GM12878 (cell line): Measurements from ENCODE around the gene ASIC4. TPM values are rescaled to one million over a fixed set of nuclear protein-coding genes. Genes with fewer than 3 reads are reported as not detected.

Experiments
- ATAC-seq: fragments of 200-7000 bp; cut with Tn5 transposase; 3 replicates; pipeline ENCODE4 v1.9.1; 2020; ENCODE audit warnings: mild to moderate bottlenecking, moderate library complexity
- BruUV-seq: library from RNA; stranded (reverse); fragments of 400-500 nt; replicated peaks from 2 replicates; lab custom pipeline; 2021; lab: Mats Ljungman, UMichigan
- CTCF ChIA-PET: fragments of 300-600 bp; sonication (Branson Sonifier 250); formaldehyde crosslinking; extraction: SDS; loops from one replicate; lab custom pipeline; 2021; ENCODE audit warnings: inconsistent platforms; lab: Yijun Ruan, JAX
- POLR2A ChIA-PET: fragments of 350-600 bp; formaldehyde crosslinking; extraction: SDS; loops from one replicate; lab custom pipeline; 2021; ENCODE audit warnings: inconsistent platforms; lab: Charles Lee
- RAD21 ChIA-PET: fragments of 300-600 bp; sonication (Branson Sonifier 250); formaldehyde crosslinking; loops from one replicate; lab custom pipeline; 2023; ENCODE audit warnings: antibody characterized with exemption; ENCODE audit not compliant: unreplicated experiment; lab: Charles Lee
- SMC1A ChIA-PET: fragments of 300-600 bp; sonication (Branson Sonifier 250); formaldehyde crosslinking; loops from one replicate; lab custom pipeline; 2023; ENCODE audit not compliant: unreplicated experiment, uncharacterized antibody; lab: Charles Lee
- DNase-seq: peaks from one replicate; pipeline ENCODE4 v3.0.0-alpha.2; 2011; ENCODE audit warnings: low read depth, low spot score
- FAIRE-seq: peaks from 3 replicates; lab custom pipeline; 2011; peaks lifted over from hg19 to GRCh38; lab: Jason Lieb, UNC
- H2AFZ ChIP-seq: 2 replicates; pipeline ENCODE4 v1.6.0; 2011; ENCODE audit warnings: low read depth, low read length, control low read depth; ENCODE audit not compliant: control insufficient read depth
- H3K27ac ChIP-seq: 2 replicates; pipeline ENCODE4 v1.5.1; 2011; ENCODE audit warnings: control low read depth; ENCODE audit not compliant: control insufficient read depth, insufficient read depth
- H3K27me3 ChIP-seq, 2 experiments: replicated peaks in 1 of 2; 2 replicates each; pipeline versions ENCODE4 v1.6.0 to v1.6.1; 2011; ENCODE audit warnings: low read length in 1 of 2; ENCODE audit not compliant: control insufficient read depth in 2 of 2, insufficient read depth in 2 of 2
- H3K36me3 ChIP-seq, 2 experiments: 2 replicates each; pipeline ENCODE4 v1.5.1; 2011; ENCODE audit warnings: low read length in 1 of 2; ENCODE audit not compliant: control insufficient read depth in 2 of 2, insufficient read depth in 2 of 2
- H3K4me1 ChIP-seq: 2 replicates; pipeline ENCODE4 v1.6.1; 2011; ENCODE audit warnings: mild to moderate bottlenecking, low read length, moderate library complexity, mixed read lengths; ENCODE audit not compliant: control insufficient read depth, insufficient read depth
- H3K4me2 ChIP-seq: 2 replicates; pipeline ENCODE4 v1.6.0; 2011; ENCODE audit warnings: control low read depth; ENCODE audit not compliant: control insufficient read depth, insufficient read depth
- H3K4me3 ChIP-seq: fragments of 200-600 bp; sonication (generic); 2 replicates; pipeline ENCODE4 v1.5.1; 2016
- H3K79me2 ChIP-seq: 2 replicates; pipeline ENCODE4 v1.6.0; 2011; ENCODE audit warnings: low read length; ENCODE audit not compliant: control insufficient read depth, insufficient read depth
- H3K9ac ChIP-seq: 2 replicates; pipeline ENCODE4 v1.8.0; 2011; ENCODE audit warnings: low read length, control low read depth, mixed read lengths; ENCODE audit not compliant: control insufficient read depth, insufficient read depth
- H3K9me3 ChIP-seq: replicated peaks from 3 replicates; pipeline ENCODE4 v1.5.1; 2011; ENCODE audit warnings: mild to moderate bottlenecking, low read length; ENCODE audit not compliant: control insufficient read depth, insufficient read depth
- H4K20me1 ChIP-seq: 2 replicates; pipeline ENCODE4 v1.6.0; 2011; ENCODE audit not compliant: control insufficient read depth, insufficient read depth
- ASH2L ChIP-seq: fragments of 300-600, 200-600 bp; sonication (generic); IDR thresholded peaks from 2 replicates; pipeline ENCODE4 v1.6.1; 2017; ENCODE audit warnings: low read depth, mild to moderate bottlenecking, borderline replicate concordance
- CBX5 ChIP-seq: sonication (generic); IDR thresholded peaks from 2 replicates; pipeline ENCODE4 v1.6.1; 2016; ENCODE audit warnings: low read depth, moderate library complexity, mild to moderate bottlenecking, inconsistent platforms
- MLLT1 ChIP-seq: fragments of 450-650 bp; IDR thresholded peaks from 2 replicates; pipeline ENCODE4 v1.6.1; 2016; ENCODE audit warnings: mild to moderate bottlenecking
- MYC ChIP-seq: IDR thresholded peaks from 2 replicates; pipeline ENCODE4 v1.6.1; 2011; ENCODE audit warnings: mild to moderate bottlenecking, low read length, moderate library complexity, inconsistent platforms; ENCODE audit not compliant: insufficient read depth, insufficient replicate concordance, insufficient read length, severe bottlenecking
- NFYA ChIP-seq: IDR thresholded peaks from 2 replicates; pipeline ENCODE4 v1.6.1; 2011; ENCODE audit warnings: low read depth, mild to moderate bottlenecking, low read length, improper control_type of control experiment, borderline replicate concordance
- PBX3 ChIP-seq: IDR thresholded peaks from 2 replicates; pipeline ENCODE4 v1.6.1; 2011; ENCODE audit warnings: mild to moderate bottlenecking, low read depth, low read length, moderate library complexity; ENCODE audit not compliant: insufficient replicate concordance
- POLR2A ChIP-seq: IDR thresholded peaks from 2 replicates; pipeline ENCODE4 v1.6.1; 2011; ENCODE audit warnings: low read depth, mild to moderate bottlenecking, low read length
- SMARCA5 ChIP-seq: fragments of 450-650 bp; IDR thresholded peaks from 2 replicates; pipeline ENCODE4 v1.6.1; 2017; ENCODE audit warnings: mild to moderate bottlenecking
- SMC3 ChIP-seq: IDR thresholded peaks from 2 replicates; pipeline ENCODE4 v1.6.1; 2011; ENCODE audit warnings: low read length, improper control_type of control experiment, borderline replicate concordance
- TARDBP ChIP-seq: IDR thresholded peaks from 2 replicates; pipeline ENCODE4 v1.6.1; 2016; ENCODE audit warnings: borderline replicate concordance
- TCF7 ChIP-seq: IDR thresholded peaks from 2 replicates; pipeline ENCODE4 v1.6.1; 2014; ENCODE audit warnings: antibody characterized with exemption, borderline replicate concordance
- ZBTB33 ChIP-seq: fragments of 450-650 bp; IDR thresholded peaks from 2 replicates; pipeline ENCODE4 v1.6.1; 2017; ENCODE audit warnings: mild to moderate bottlenecking
- ZNF207 ChIP-seq: fragments of 450-650 bp; IDR thresholded peaks from 2 replicates; pipeline ENCODE4 v1.6.1; 2014; ENCODE audit warnings: antibody characterized with exemption, mild to moderate bottlenecking, borderline replicate concordance
- ZNF24 ChIP-seq: fragments of 450-650 bp; IDR thresholded peaks from 2 replicates; pipeline ENCODE4 v1.6.1; 2017; ENCODE audit warnings: antibody characterized with exemption, mild to moderate bottlenecking
- WGBS: methylation state at CpG from one replicate; pipeline ENCODE4 v1.1.6; 2016; ENCODE audit warnings: low lambda C conversion rate; ENCODE audit not compliant: insufficient replicate concordance, insufficient coverage; ENCODE audit errors: missing lambda C conversion rate; 5-methylcytosine and 5-hydroxymethylcytosine counted together
- in situ Hi-C: fragments of 300-500 bp; cut with MboI; formaldehyde crosslinking; loops from 9 replicates; pipeline ENCODE4 v1.14.3; 2018; ENCODE audit warnings: mixed read lengths
- intact Hi-C: fragments of 100-400 bp; cut with micrococcal nuclease; formaldehyde crosslinking; loops from one replicate; pipeline ENCODE4 v1.14.2; 2022; ENCODE audit not compliant: unreplicated experiment
- polyA plus RNA-seq, 11 experiments: library from polyadenylated mRNA; depleted of rRNA in 4 of 11; unstranded in 6 of 11; stranded (reverse) in 5 of 11; fragments of >200 nt; fragmentation: Nextera tagmentation in 4 of 11; fragmentation: Illumina TruSeq in 1 of 11; extraction: Ambion mirVana in 4 of 11; extraction: Trizol in 1 of 11; gene quantifications; 1 replicate in 1 of 11; 2 replicates in 10 of 11; pipeline versions ENCODE4 v1.2.1 to v1.2.3, GENCODE V29; 2011 to 2016; ENCODE audit warnings: inconsistent platforms in 2 of 11, missing spikeins in 2 of 11, low read depth in 1 of 11
- total RNA-seq, 4 experiments: library from RNA; depleted of rRNA in 3 of 4; stranded (reverse); fragments of >200 nt in 3 of 4; fragmentation: Illumina TruSeq in 1 of 4; extraction: Trizol in 1 of 4; gene quantifications; 2 replicates each; pipeline versions ENCODE4 v1.2.1 to v1.2.3, GENCODE V29; 2013 to 2021

ASIC4 gene
- total and polyA plus RNA-seq, 10 of the 15 experiments (the other 5 are each of a cell fraction or from before 2014, with no cell fraction given) = 0.01 TPM; not detected in 9

- Histone ChIP-seq H3K36me3 (no peaks in the 10 kb centered on the region), H3K79me2 (no peaks in the 10 kb centered on the region), H3K27ac (no peak overlapping the region), H2AFZ (no peak overlapping the region), H4K20me1 (no peaks in the 10 kb centered on the region), H3K9me3 (no peaks in the 10 kb centered on the region), H3K4me3 (no peak overlapping the region), H3K9ac (no peak overlapping the region), H3K4me1 (no peaks in the 10 kb centered on the region), H3K4me2 (no peak overlapping the region), H3K27me3 (no peaks in the 10 kb centered on the region; a peak in 1 of 4 replicates)
- ChIA-PET POLR2A (interaction anchor here (0.6 kb wide), 1 partner anchor 86 kb away, joined by 3 read pairs; the partner anchor contains the start of gene DNPEP), CTCF (interaction anchor here (0.9 to 2.3 kb wide), 5 partner anchors 14 to 86 kb away, joined by 3 to 11 read pairs (median 7); a partner anchor contains a TSS), RAD21 (interaction anchor here (1.6 kb wide), 1 partner anchor 56 kb away, joined by 5 read pairs; no protein-coding TSS in a partner anchor), SMC1A (no interaction called here)
- no TSS peak for BruUV-seq
- DNase-seq = no peak
- no peak for FAIRE-seq
- TF ChIP-seq SMC3 = no peak
- no peak for TF ChIP-seq ZBTB33
- TF ChIP-seq CBX5 = no peak
- TF ChIP-seq PBX3 = no peak
- no peak for TF ChIP-seq TARDBP
- no peak for TF ChIP-seq POLR2A
- no peak for TF ChIP-seq ASH2L
- TF ChIP-seq SMARCA5 = no peak
- no peak for TF ChIP-seq ZNF24
- TF ChIP-seq ZNF207 = no peak
- TF ChIP-seq MLLT1 = no peak
- no peak for TF ChIP-seq MYC
- no peak for TF ChIP-seq NFYA
- no peak for TF ChIP-seq TCF7
- intact Hi-C loops (loop anchor here (10.0 kb wide), 1 partner anchor 161 kb away; no protein-coding TSS in a partner anchor), in situ Hi-C loops (no loop called here)
- 44% methylated on average over 18 of the region's 18 CpGs for WGBS
- ATAC-seq = no peak
These were observed 40.8 kb upstream of the ASIC4 start for GRCh38 chr2:219473511-219473910.
